Measurements from ENCODE around the gene MMP7. TPM values are rescaled to one million over a fixed set of nuclear protein-coding genes. Genes with fewer than 3 reads are reported as not detected.

MMP7 gene
- total RNA-seq, 1 experiment from 2014 or later = 2.7 TPM

- H3K9me3 ChIP-seq (ENCODE audit: control insufficient read depth, insufficient read depth, low read depth, low read length) = no peaks in the 10 kb centered on the region; the same call in 1 of the 2 replicates
- no peaks in the 10 kb centered on the region for H3K36me3 ChIP-seq (ENCODE audit: control insufficient read depth, insufficient read depth, low read length)
- H3K4me1 ChIP-seq (ENCODE audit: control insufficient read depth, insufficient read depth, low read length) = 0 out of 2 replicates have a peak, but pooled peaks cover 5% of the 10 kb centered on the region
- no peak for TF ChIP-seq TCF7L2 (IDR thresholded peaks at IDR 0.05; ENCODE audit: low read depth, low read length)
- no peak for TF ChIP-seq SIN3A (IDR thresholded peaks at IDR 0.05; ENCODE audit: borderline replicate concordance, insufficient read depth, low read depth, low read length)
- TF ChIP-seq POLR2AphosphoS5 (IDR thresholded peaks at IDR 0.05; ENCODE audit: low read depth, low read length) = no peak
- no peak for TF ChIP-seq CTCF (IDR thresholded peaks at IDR 0.05)
- TF ChIP-seq REST (IDR thresholded peaks at IDR 0.05; ENCODE audit: insufficient read depth in 1 of 2, low read depth in 2 of 2, low read length in 1 of 2) = no peak
- no peak for ATAC-seq
- intact Hi-C loops (cut with micrococcal nuclease; ENCODE audit: unreplicated experiment) = no loop called here
- no peak for DNase-seq (ENCODE audit: low read depth, low spot score)
- ChIA-PET POLR2A (no interaction called here), CTCF (no interaction called here)
- H3K27me3 ChIP-seq (ENCODE audit: control insufficient read depth, insufficient read depth, low read length) = no peaks in the 10 kb centered on the region
- in situ Hi-C loops (cut with HindIII; ENCODE audit: low pct_unique_long_range_greater_than_20kb, low sequenced_read_pairs) = no loop called here
- BruUV-seq (replicated peaks) = no TSS peak
- no peak overlapping the region; the same call in 1 of the 2 replicates for H3K27ac ChIP-seq (ENCODE audit: low read length)
- no peak overlapping the region for H3K4me3 ChIP-seq (ENCODE audit: low read depth in 2 of 2, low read length in 2 of 2)
These were observed 46.6 kb upstream of the MMP7 start for GRCh38 chr11:102577182-102577581.

GRCh38 chr11:102576350-102576749 is 45.8 kb upstream of the MMP7 start:
- peak overlapping the region; percentile 5; the same call in 1 of the 2 replicates for H3K27ac ChIP-seq (ENCODE audit: low read length)
- no peaks in the 10 kb centered on the region; the same call in 1 of the 2 replicates for H3K9me3 ChIP-seq (ENCODE audit: control insufficient read depth, insufficient read depth, low read depth, low read length)
- TF ChIP-seq SIN3A (IDR thresholded peaks at IDR 0.05; ENCODE audit: borderline replicate concordance, insufficient read depth, low read depth, low read length) (no peak), TCF7L2 (IDR thresholded peaks at IDR 0.05; ENCODE audit: low read depth, low read length) (no peak), CTCF (IDR thresholded peaks at IDR 0.05) (no peak), REST (IDR thresholded peaks at IDR 0.05; ENCODE audit: insufficient read depth in 1 of 2, low read depth in 2 of 2, low read length in 1 of 2) (no peak), POLR2AphosphoS5 (IDR thresholded peaks at IDR 0.05; ENCODE audit: low read depth, low read length) (no peak)
- H3K36me3 ChIP-seq (ENCODE audit: control insufficient read depth, insufficient read depth, low read length) = no peaks in the 10 kb centered on the region
- no TSS peak for BruUV-seq (replicated peaks)
- H3K4me1 ChIP-seq (ENCODE audit: control insufficient read depth, insufficient read depth, low read length) = 0 out of 2 replicates have a peak, but pooled peaks cover 5% of the 10 kb centered on the region
- no peaks in the 10 kb centered on the region for H3K27me3 ChIP-seq (ENCODE audit: control insufficient read depth, insufficient read depth, low read length)
- DNase-seq (ENCODE audit: low read depth, low spot score) (no peak), ATAC-seq (no peak)
- in situ Hi-C loops (cut with HindIII; ENCODE audit: low pct_unique_long_range_greater_than_20kb, low sequenced_read_pairs) = no loop called here
- intact Hi-C loops (cut with micrococcal nuclease; ENCODE audit: unreplicated experiment) = no loop called here
- CTCF ChIA-PET = no interaction called here
- no peak overlapping the region for H3K4me3 ChIP-seq (ENCODE audit: low read depth in 2 of 2, low read length in 2 of 2)
- POLR2A ChIA-PET = no interaction called here
